Activated naive CD8-positive, alpha-beta T cell treated with anti-CD3 and anti-CD28 coated beads, Interleukin-2, amount 50 U/mL, for 24 hours (primary cell): Measurements from ENCODE around the gene SLC7A8.
"Not testable (repeated sequence)": the region's sequence is repeated elsewhere in the genome, so short reads cannot be mapped to it uniquely, and the experiment has no call there.

Experiments
- ATAC-seq: fragments of 150-1000 bp; cut with Tn5 transposase; one replicate; pipeline ENCODE4 v1.10.0; 2021
- DNase-seq: peaks from one replicate; pipeline ENCODE4 v3.0.0; 2021
- H3K27ac Mint-ChIP-seq: one replicate; pipeline ENCODE4 v1.8.0; 2021; ENCODE audit warnings: mild to moderate bottlenecking, mixed read lengths
- H3K27me3 Mint-ChIP-seq: one replicate; pipeline ENCODE4 v1.8.0; 2021; ENCODE audit warnings: mixed read lengths
- H3K36me3 Mint-ChIP-seq: one replicate; pipeline ENCODE4 v1.8.0; 2021; ENCODE audit warnings: low read depth, mixed read lengths
- H3K4me1 Mint-ChIP-seq: one replicate; pipeline ENCODE4 v1.8.0; 2021; ENCODE audit warnings: mixed read lengths
- H3K4me3 Mint-ChIP-seq: one replicate; pipeline ENCODE4 v1.8.0; 2021; ENCODE audit warnings: mild to moderate bottlenecking, moderate library complexity, mixed read lengths
- H3K9me3 Mint-ChIP-seq: one replicate; pipeline ENCODE4 v1.8.0; 2021; ENCODE audit warnings: mixed read lengths

SLC7A8 gene

GRCh38 chr14:23183479-23183878 is at the start of gene SLC7A8:
Gene SLC7A8, minus strand, starts transcription at chr14:23183660. Its CDS starts 746 bp downstream, at chr14:23182914.
- ATAC-seq (peak; percentile 60), DNase-seq (peak; percentile 47)
- no peaks in the 10 kb centered on the region for H3K9me3 Mint-ChIP-seq
- H3K4me1 Mint-ChIP-seq, result peaks cover 26% of the 10 kb centered on the region
- no peaks in the 10 kb centered on the region for H3K36me3 Mint-ChIP-seq
- H3K27me3 Mint-ChIP-seq, result peaks cover 8% of the 10 kb centered on the region
- H3K4me3 Mint-ChIP-seq, result no peak within 1 kb of the TSS
- no peak within 1 kb of the TSS for H3K27ac Mint-ChIP-seq

- H3K4me1 Mint-ChIP-seq, H3K9me3 Mint-ChIP-seq, H3K27ac Mint-ChIP-seq, H3K36me3 Mint-ChIP-seq, H3K27me3 Mint-ChIP-seq, H3K4me3 Mint-ChIP-seq, DNase-seq, ATAC-seq: not testable (repeated sequence)
Observed at GRCh38 chr14:23232241-23232808, 48.9 kb upstream of the SLC7A8 start.

- Mint-ChIP-seq H3K36me3 (no peaks in the 10 kb centered on the region), H3K27ac (no peak overlapping the region), H3K4me1 (peaks cover 6% of the 10 kb centered on the region), H3K4me3 (no peak overlapping the region), H3K27me3 (peaks cover 6% of the 10 kb centered on the region), H3K9me3 (no peaks in the 10 kb centered on the region)
- DNase-seq (no peak), ATAC-seq (no peak)
Observed at GRCh38 chr14:23228812-23229211, 45.4 kb upstream of the SLC7A8 start.

GRCh38 chr14:23227566-23227965 is 44.1 kb upstream of the SLC7A8 start:
- Mint-ChIP-seq H3K27ac (no peak overlapping the region), H3K9me3 (no peaks in the 10 kb centered on the region), H3K27me3 (peaks cover 7% of the 10 kb centered on the region), H3K4me1 (peaks cover 6% of the 10 kb centered on the region), H3K4me3 (no peak overlapping the region), H3K36me3 (no peaks in the 10 kb centered on the region)
- DNase-seq, result no peak
- ATAC-seq, result no peak

- H3K36me3 Mint-ChIP-seq, H3K27ac Mint-ChIP-seq, H3K9me3 Mint-ChIP-seq, H3K4me1 Mint-ChIP-seq, DNase-seq, H3K4me3 Mint-ChIP-seq, ATAC-seq: not testable (repeated sequence)
- peaks cover 27% of the 10 kb centered on the region for H3K27me3 Mint-ChIP-seq
Observed at GRCh38 chr14:23224958-23225357, 41.5 kb upstream of the SLC7A8 start.

GRCh38 chr14:23219075-23219474 is 35.6 kb upstream of the SLC7A8 start:
- peaks cover 42% of the 10 kb centered on the region for H3K27me3 Mint-ChIP-seq
- no peaks in the 10 kb centered on the region for H3K4me1 Mint-ChIP-seq
- no peak overlapping the region for H3K27ac Mint-ChIP-seq
- no peaks in the 10 kb centered on the region for H3K36me3 Mint-ChIP-seq
- no peak overlapping the region for H3K4me3 Mint-ChIP-seq
- DNase-seq (no peak), ATAC-seq (no peak)
- H3K9me3 Mint-ChIP-seq, result no peaks in the 10 kb centered on the region

GRCh38 chr14:23217032-23218020 is 33.9 kb upstream of the SLC7A8 start:
- peaks cover 38% of the 10 kb centered on the region for H3K27me3 Mint-ChIP-seq
- H3K4me3 Mint-ChIP-seq, result no peak overlapping the region
- H3K27ac Mint-ChIP-seq, result no peak overlapping the region
- H3K36me3 Mint-ChIP-seq, result no peaks in the 10 kb centered on the region
- ATAC-seq, result no peak
- no peak for DNase-seq
- H3K4me1 Mint-ChIP-seq, result no peaks in the 10 kb centered on the region
- H3K9me3 Mint-ChIP-seq, result no peaks in the 10 kb centered on the region

GRCh38 chr14:23215421-23215820 is 32.0 kb upstream of the SLC7A8 start:
- H3K4me3 Mint-ChIP-seq, result no peak overlapping the region
- H3K36me3 Mint-ChIP-seq, result no peaks in the 10 kb centered on the region
- no peak for DNase-seq
- H3K9me3 Mint-ChIP-seq, result no peaks in the 10 kb centered on the region
- ATAC-seq, result no peak
- H3K27ac Mint-ChIP-seq, result no peak overlapping the region
- no peaks in the 10 kb centered on the region for H3K4me1 Mint-ChIP-seq
- H3K27me3 Mint-ChIP-seq, result peaks cover 24% of the 10 kb centered on the region

- ATAC-seq (no peak), DNase-seq (no peak)
- Mint-ChIP-seq H3K36me3 (no peaks in the 10 kb centered on the region), H3K27ac (no peak overlapping the region), H3K4me1 (no peaks in the 10 kb centered on the region), H3K9me3 (no peaks in the 10 kb centered on the region), H3K4me3 (no peak overlapping the region), H3K27me3 (peaks cover 6% of the 10 kb centered on the region)
Observed at GRCh38 chr14:23209651-23210423, 26.4 kb upstream of the SLC7A8 start.

- H3K36me3 Mint-ChIP-seq, result no peaks in the 10 kb centered on the region
- DNase-seq (no peak), ATAC-seq (no peak)
- H3K9me3 Mint-ChIP-seq, result no peaks in the 10 kb centered on the region
- no peaks in the 10 kb centered on the region for H3K4me1 Mint-ChIP-seq
- no peak overlapping the region for H3K4me3 Mint-ChIP-seq
- peaks cover 3% of the 10 kb centered on the region for H3K27me3 Mint-ChIP-seq
- H3K27ac Mint-ChIP-seq, result no peak overlapping the region
Observed at GRCh38 chr14:23208324-23208723, 24.9 kb upstream of the SLC7A8 start.

GRCh38 chr14:23207146-23207540 is 23.7 kb upstream of the SLC7A8 start:
- DNase-seq, result no peak
- no peaks in the 10 kb centered on the region for H3K36me3 Mint-ChIP-seq
- H3K4me3 Mint-ChIP-seq, result no peak overlapping the region
- no peaks in the 10 kb centered on the region for H3K4me1 Mint-ChIP-seq
- H3K27me3 Mint-ChIP-seq, result peaks cover 3% of the 10 kb centered on the region
- no peaks in the 10 kb centered on the region for H3K9me3 Mint-ChIP-seq
- no peak for ATAC-seq
- H3K27ac Mint-ChIP-seq, result no peak overlapping the region

GRCh38 chr14:23206422-23207145 is 23.1 kb upstream of the SLC7A8 start:
- ATAC-seq, result no peak
- no peaks in the 10 kb centered on the region for H3K36me3 Mint-ChIP-seq
- no peak overlapping the region for H3K27ac Mint-ChIP-seq
- H3K4me3 Mint-ChIP-seq, result no peak overlapping the region
- no peak for DNase-seq
- H3K9me3 Mint-ChIP-seq, result no peaks in the 10 kb centered on the region
- no peaks in the 10 kb centered on the region for H3K4me1 Mint-ChIP-seq
- peaks cover 3% of the 10 kb centered on the region for H3K27me3 Mint-ChIP-seq

GRCh38 chr14:23202001-23202400 is 18.5 kb upstream of the SLC7A8 start:
- Mint-ChIP-seq H3K9me3 (no peaks in the 10 kb centered on the region), H3K36me3 (no peaks in the 10 kb centered on the region), H3K27me3 (no peaks in the 10 kb centered on the region), H3K4me1 (no peaks in the 10 kb centered on the region), H3K27ac (no peak overlapping the region), H3K4me3 (no peak overlapping the region)
- ATAC-seq (no peak), DNase-seq (no peak)

GRCh38 chr14:23199141-23199540 is 15.7 kb upstream of the SLC7A8 start:
- not testable (repeated sequence) for ATAC-seq, H3K27ac Mint-ChIP-seq, H3K9me3 Mint-ChIP-seq, H3K4me1 Mint-ChIP-seq, DNase-seq, H3K4me3 Mint-ChIP-seq, H3K27me3 Mint-ChIP-seq, H3K36me3 Mint-ChIP-seq
